Lower leg skin (tissue), 4 donors: ENCODE measurements around the gene PWWP2A. TPM values are rescaled to one million over a fixed set of nuclear protein-coding genes. Genes with fewer than 3 reads are reported as not detected.

ENCODE experiments used
- DNase-seq, 2 donors: peaks; one replicate each; pipeline ENCODE4 v3.0.0-alpha.2; 2019; ENCODE audit warnings: low spot score in 2 of 2
- H3K4me3 ChIP-seq: fragments of 200-600 bp; sonication (generic); 2 replicates; pipeline ENCODE4 v1.5.1; 2017; ENCODE audit warnings: mild to moderate bottlenecking, low read depth; ENCODE audit not compliant: poor library complexity, severe bottlenecking
- POLR2A ChIP-seq, 2 donors: fragments of 450-650 bp; IDR thresholded peaks; one replicate each; pipeline ENCODE4 v1.6.1; 2016 to 2017; ENCODE audit warnings: antibody characterized with exemption in 2 of 2, mild to moderate bottlenecking in 1 of 2, moderate library complexity in 1 of 2
- whole genome bisulfite sequencing, 2 donors: methylation state at CpG; one replicate each; pipeline ENCODE4 v1.1.5; 2018; 5-methylcytosine and 5-hydroxymethylcytosine counted together
- intact Hi-C: fragments of 100-400 bp; cut with DNase I; formaldehyde crosslinking; loops from one replicate; pipeline ENCODE4 v1.15.0; 2023; ENCODE audit warnings: low total_unique reads
- total RNA-seq, 4 donors: library from RNA; depleted of rRNA; stranded (reverse); fragments of >200 nt; gene quantifications; one replicate each; pipeline ENCODE4 v1.1.0, GENCODE V29; 2016

The PWWP2A gene
- total RNA-seq, 4 donors from 2014 or later = 43.3 to 46.9 (median 46.4) TPM

DNA sequence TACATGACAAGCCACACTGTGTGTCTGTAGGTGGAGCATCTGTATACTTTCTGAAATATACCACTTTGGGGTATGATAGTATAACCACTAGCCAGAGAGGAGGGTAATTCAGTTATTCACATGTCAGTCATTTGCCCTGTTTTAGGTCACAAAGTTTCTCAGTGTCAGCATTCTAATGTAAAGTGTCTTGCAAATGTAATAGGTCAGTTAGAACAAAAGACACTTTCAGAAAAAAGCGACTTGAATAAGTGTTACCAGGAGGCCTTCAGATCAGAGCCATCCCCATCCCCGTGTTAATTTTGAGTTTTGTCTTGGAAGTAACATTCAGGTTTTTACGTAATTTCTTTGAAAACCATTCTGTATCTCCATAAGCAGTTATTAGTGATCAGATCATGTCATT, 76.6 kb downstream of the PWWP2A start:
- TF ChIP-seq POLR2A (IDR thresholded peaks at IDR 0.05) = no peak
- intact Hi-C loops = no loop called here
- 82 to 89% methylated on average over 3 of the region's 3 CpGs for WGBS, 2 donors
- H3K4me3 ChIP-seq = no peak overlapping the region
- no peak for DNase-seq

Other genes with a start within 250 kb of the PWWP2A start
- gene ADRA1B, start 203.0 kb downstream of the PWWP2A start, total RNA-seq = 1 to 10 TPM in 2 of 4 donors, under 1 TPM in 1, not detected in 1; 0.30 to 2.0 (median 2.0) TPM
- gene TTC1, start 110.3 kb downstream of the PWWP2A start, total RNA-seq = 10 to 100 TPM; 28.5 to 39.3 (median 36.2) TPM
- gene FABP6, start 110.1 kb upstream of the PWWP2A start, total RNA-seq = 1 to 10 TPM in 1 of 4 donors, not detected in 3; 1.0 TPM
- gene CCNJL, start 193.1 kb upstream of the PWWP2A start, total RNA-seq = under 1 TPM; 0.08 to 0.34 (median 0.22) TPM